Endothelial cell of umbilical vein (primary cell): ENCODE measurements around the gene UBE2G1.
"Not testable (repeated sequence)": the region's sequence is repeated elsewhere in the genome, so short reads cannot be mapped to it uniquely, and the experiment has no call there.

Experiments
- EZH2 ChIP-seq: IDR thresholded peaks from 2 replicates; pipeline ENCODE4 v1.6.1; 2012; ENCODE audit warnings: borderline replicate concordance, low read depth, mild to moderate bottlenecking, moderate library complexity, low read length, inconsistent platforms; ENCODE audit not compliant: severe bottlenecking
- POLR2A ChIP-seq: IDR thresholded peaks from 2 replicates; pipeline ENCODE4 v1.6.1; 2012; ENCODE audit warnings: low read depth, mild to moderate bottlenecking, control low read depth, low read length
- POLR2AphosphoS5 ChIP-seq: IDR thresholded peaks from 2 replicates; pipeline ENCODE4 v1.6.1; 2012; ENCODE audit warnings: low read depth, mild to moderate bottlenecking, control low read depth, low read length, moderate library complexity; ENCODE audit not compliant: insufficient read depth

DNA sequence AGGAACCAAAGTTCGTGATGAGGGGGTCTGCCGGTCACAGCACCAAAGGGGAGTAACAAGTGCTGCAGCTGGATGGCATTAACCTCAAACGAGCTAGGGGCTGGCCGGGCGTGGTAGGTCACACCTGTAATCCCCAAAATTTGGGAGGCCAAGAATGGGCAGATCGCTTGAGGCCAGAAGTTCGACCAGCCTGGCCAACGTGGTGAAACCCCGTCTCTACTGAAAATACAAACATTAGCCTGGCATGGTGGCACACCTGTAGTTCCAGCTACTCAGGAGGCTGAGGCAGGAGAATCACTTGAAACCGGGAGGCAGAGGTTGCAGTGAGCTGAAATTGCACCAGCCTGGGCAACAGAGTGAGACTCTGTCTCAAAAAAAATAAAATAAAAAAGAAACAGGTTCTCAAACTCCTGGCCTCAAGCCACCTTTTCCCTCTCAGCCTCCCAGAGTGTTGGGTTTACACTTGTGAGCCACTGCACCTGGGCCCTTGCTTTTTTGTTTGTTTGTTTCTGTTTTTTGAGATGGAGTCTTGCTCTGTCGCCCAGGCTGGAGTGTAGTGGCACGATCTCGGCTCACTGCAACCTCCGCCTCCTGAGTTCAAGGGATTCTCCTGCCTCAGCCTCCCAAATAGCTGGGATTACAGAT lies 9.4 kb upstream of the UBE2G1 start:
- not testable (repeated sequence) for TF ChIP-seq POLR2A, EZH2, POLR2AphosphoS5
